Measurements from ENCODE around the gene SOD2. TPM values are rescaled to one million over a fixed set of nuclear protein-coding genes. Genes with fewer than 3 reads are reported as not detected.
A peak's percentile ranks its signal among the peaks of the same experiment; 100 is the strongest.

Gene SOD2
- total and polyA plus RNA-seq, 2 of the 13 experiments (the other 11 are each of a cell fraction or from before 2014, with no cell fraction given) = 304 to 309 TPM

DNA sequence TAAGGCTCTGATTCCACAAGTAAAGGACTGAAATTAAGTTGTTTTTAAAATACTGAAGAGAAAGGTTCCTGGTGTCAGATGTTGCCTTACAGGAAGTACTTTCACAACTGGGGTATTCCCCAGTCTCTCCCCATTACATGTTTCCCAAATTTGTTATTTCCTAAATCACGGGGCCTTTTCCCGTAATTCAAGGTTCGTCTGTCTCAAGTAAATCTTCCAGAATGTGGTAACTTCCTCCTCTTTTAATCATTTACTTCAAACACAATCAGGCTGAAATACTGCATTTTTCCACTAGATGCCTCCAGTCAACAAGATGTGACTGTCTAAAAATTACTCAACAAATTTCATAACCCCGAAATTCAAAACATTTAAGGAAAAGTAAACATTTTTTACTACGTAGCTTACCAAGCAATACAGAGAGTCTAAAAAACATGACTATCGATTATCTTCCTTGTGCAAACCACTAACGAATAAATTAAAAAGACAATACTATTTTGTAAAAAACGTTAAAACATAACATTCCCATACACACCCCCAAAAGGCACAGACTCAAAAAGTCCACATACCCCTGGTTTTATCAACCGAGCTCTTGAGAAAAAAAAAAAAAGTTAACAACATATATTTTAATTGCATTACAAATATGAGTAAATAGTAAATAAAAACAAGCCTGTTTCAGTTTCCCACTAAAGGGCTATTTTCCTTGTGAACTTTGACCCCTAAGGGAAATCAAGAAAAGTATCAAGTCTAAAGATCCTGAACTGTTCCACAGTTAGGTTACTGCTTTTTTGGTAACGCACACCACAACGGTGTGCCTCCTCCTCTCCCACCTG, 1.7 kb downstream of the SOD2 start (continued):
- TF ChIP-seq MIXL1 (CRISPR knock-in tag; IDR thresholded peaks at IDR 0.05) (peak; percentile 78), ZSCAN20 (CRISPR knock-in tag; IDR thresholded peaks at IDR 0.05; ENCODE audit: borderline replicate concordance) (no peak), ZMYM2 (CRISPR knock-in tag; IDR thresholded peaks at IDR 0.05) (no peak), MED8 (CRISPR knock-in tag; IDR thresholded peaks at IDR 0.05; ENCODE audit: insufficient replicate concordance) (no peak), MAZ (IDR thresholded peaks at IDR 0.05; ENCODE audit: borderline replicate concordance, low read depth, low read length) (no peak), MAZ (CRISPR knock-in tag; IDR thresholded peaks at IDR 0.05; ENCODE audit: low read depth) (no peak), ZNF136 (CRISPR knock-in tag; IDR thresholded peaks at IDR 0.05; ENCODE audit: low read depth) (no peak; the same call in 1 of the 2 replicates), KAT7 (CRISPR knock-in tag; IDR thresholded peaks at IDR 0.05; ENCODE audit: borderline replicate concordance) (no peak), MXD4 (CRISPR knock-in tag; IDR thresholded peaks at IDR 0.05) (peak; percentile 34; the same call in 1 of the 2 replicates), TSC22D2 (CRISPR knock-in tag; IDR thresholded peaks at IDR 0.05; ENCODE audit: borderline replicate concordance) (no peak), CREB1 (IDR thresholded peaks at IDR 0.05) (no peak), CREB1 (CRISPR knock-in tag; IDR thresholded peaks at IDR 0.05) (peak; percentile 75), ZSCAN30 (CRISPR knock-in tag; IDR thresholded peaks at IDR 0.05) (no peak), NFRKB (IDR thresholded peaks at IDR 0.05) (no peak), ZNF878 (CRISPR knock-in tag; IDR thresholded peaks at IDR 0.05) (peak; percentile 88; the same call in 1 of the 2 replicates)
- TF ChIP-seq, protein P1, sequence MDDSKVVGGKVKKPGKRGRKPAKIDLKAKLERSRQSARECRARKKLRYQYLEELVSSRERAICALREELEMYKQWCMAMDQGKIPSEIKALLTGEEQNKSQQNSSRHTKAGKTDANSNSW (CRISPR knock-in tag; IDR thresholded peaks at IDR 0.05; ENCODE audit: borderline replicate concordance) = no peak
- TF ChIP-seq, protein P2, sequence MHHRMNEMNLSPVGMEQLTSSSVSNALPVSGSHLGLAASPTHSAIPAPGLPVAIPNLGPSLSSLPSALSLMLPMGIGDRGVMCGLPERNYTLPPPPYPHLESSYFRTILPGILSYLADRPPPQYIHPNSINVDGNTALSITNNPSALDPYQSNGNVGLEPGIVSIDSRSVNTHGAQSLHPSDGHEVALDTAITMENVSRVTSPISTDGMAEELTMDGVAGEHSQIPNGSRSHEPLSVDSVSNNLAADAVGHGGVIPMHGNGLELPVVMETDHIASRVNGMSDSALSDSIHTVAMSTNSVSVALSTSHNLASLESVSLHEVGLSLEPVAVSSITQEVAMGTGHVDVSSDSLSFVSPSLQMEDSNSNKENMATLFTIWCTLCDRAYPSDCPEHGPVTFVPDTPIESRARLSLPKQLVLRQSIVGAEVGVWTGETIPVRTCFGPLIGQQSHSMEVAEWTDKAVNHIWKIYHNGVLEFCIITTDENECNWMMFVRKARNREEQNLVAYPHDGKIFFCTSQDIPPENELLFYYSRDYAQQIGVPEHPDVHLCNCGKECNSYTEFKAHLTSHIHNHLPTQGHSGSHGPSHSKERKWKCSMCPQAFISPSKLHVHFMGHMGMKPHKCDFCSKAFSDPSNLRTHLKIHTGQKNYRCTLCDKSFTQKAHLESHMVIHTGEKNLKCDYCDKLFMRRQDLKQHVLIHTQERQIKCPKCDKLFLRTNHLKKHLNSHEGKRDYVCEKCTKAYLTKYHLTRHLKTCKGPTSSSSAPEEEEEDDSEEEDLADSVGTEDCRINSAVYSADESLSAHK (CRISPR knock-in tag; IDR thresholded peaks at IDR 0.05; ENCODE audit: borderline replicate concordance) = no peak
- TF ChIP-seq, protein P3, sequence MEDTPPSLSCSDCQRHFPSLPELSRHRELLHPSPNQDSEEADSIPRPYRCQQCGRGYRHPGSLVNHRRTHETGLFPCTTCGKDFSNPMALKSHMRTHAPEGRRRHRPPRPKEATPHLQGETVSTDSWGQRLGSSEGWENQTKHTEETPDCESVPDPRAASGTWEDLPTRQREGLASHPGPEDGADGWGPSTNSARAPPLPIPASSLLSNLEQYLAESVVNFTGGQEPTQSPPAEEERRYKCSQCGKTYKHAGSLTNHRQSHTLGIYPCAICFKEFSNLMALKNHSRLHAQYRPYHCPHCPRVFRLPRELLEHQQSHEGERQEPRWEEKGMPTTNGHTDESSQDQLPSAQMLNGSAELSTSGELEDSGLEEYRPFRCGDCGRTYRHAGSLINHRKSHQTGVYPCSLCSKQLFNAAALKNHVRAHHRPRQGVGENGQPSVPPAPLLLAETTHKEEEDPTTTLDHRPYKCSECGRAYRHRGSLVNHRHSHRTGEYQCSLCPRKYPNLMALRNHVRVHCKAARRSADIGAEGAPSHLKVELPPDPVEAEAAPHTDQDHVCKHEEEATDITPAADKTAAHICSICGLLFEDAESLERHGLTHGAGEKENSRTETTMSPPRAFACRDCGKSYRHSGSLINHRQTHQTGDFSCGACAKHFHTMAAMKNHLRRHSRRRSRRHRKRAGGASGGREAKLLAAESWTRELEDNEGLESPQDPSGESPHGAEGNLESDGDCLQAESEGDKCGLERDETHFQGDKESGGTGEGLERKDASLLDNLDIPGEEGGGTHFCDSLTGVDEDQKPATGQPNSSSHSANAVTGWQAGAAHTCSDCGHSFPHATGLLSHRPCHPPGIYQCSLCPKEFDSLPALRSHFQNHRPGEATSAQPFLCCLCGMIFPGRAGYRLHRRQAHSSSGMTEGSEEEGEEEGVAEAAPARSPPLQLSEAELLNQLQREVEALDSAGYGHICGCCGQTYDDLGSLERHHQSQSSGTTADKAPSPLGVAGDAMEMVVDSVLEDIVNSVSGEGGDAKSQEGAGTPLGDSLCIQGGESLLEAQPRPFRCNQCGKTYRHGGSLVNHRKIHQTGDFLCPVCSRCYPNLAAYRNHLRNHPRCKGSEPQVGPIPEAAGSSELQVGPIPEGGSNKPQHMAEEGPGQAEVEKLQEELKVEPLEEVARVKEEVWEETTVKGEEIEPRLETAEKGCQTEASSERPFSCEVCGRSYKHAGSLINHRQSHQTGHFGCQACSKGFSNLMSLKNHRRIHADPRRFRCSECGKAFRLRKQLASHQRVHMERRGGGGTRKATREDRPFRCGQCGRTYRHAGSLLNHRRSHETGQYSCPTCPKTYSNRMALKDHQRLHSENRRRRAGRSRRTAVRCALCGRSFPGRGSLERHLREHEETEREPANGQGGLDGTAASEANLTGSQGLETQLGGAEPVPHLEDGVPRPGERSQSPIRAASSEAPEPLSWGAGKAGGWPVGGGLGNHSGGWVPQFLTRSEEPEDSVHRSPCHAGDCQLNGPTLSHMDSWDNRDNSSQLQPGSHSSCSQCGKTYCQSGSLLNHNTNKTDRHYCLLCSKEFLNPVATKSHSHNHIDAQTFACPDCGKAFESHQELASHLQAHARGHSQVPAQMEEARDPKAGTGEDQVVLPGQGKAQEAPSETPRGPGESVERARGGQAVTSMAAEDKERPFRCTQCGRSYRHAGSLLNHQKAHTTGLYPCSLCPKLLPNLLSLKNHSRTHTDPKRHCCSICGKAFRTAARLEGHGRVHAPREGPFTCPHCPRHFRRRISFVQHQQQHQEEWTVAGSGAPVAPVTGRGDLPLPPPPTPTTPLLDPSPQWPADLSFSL (CRISPR knock-in tag; IDR thresholded peaks at IDR 0.05) = no peak
- TF ChIP-seq, protein P4, sequence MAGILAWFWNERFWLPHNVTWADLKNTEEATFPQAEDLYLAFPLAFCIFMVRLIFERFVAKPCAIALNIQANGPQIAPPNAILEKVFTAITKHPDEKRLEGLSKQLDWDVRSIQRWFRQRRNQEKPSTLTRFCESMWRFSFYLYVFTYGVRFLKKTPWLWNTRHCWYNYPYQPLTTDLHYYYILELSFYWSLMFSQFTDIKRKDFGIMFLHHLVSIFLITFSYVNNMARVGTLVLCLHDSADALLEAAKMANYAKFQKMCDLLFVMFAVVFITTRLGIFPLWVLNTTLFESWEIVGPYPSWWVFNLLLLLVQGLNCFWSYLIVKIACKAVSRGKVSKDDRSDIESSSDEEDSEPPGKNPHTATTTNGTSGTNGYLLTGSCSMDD (CRISPR knock-in tag; IDR thresholded peaks at IDR 0.05) = no peak
